A549 (cell line): Measurements from ENCODE around the gene PRCP. TPM values are rescaled to one million over a fixed set of nuclear protein-coding genes. Genes with fewer than 3 reads are reported as not detected.

Source experiments
- ATAC-seq, 2 experiments: fragments of 200-7000 bp in 1 of 2; fragments of >200 bp in 1 of 2; cut with Nextera tagmentation in 1 of 2; cut with Tn5 transposase in 1 of 2; 3 replicates each; pipeline versions ENCODE4 v1.8.0 to v1.9.1; 2018 to 2020; ENCODE audit warnings: mild to moderate bottlenecking in 1 of 2, moderate library complexity in 1 of 2
- CTCF ChIA-PET: fragments of 300-600 bp; sonication (Branson Sonifier 250); formaldehyde crosslinking; extraction: SDS; loops from one replicate; lab custom pipeline; 2021; ENCODE audit warnings: antibody characterized with exemption, inconsistent platforms; lab: Yijun Ruan, JAX
- POLR2A ChIA-PET: fragments of 350-600 bp; formaldehyde crosslinking; extraction: SDS; loops from one replicate; lab custom pipeline; 2021; ENCODE audit warnings: antibody characterized with exemption, inconsistent platforms; lab: Yijun Ruan, JAX
- DNase-seq, 2 experiments: peaks; one replicate each; pipeline versions ENCODE4 v3.0.0 to v3.0.0-alpha.2; 2011 to 2016; ENCODE audit warnings: low read depth in 1 of 2, low spot score in 1 of 2
- FAIRE-seq: peaks from 2 replicates; lab custom pipeline; 2011; peaks lifted over from hg19 to GRCh38; lab: Jason Lieb, UNC
- H3K27ac ChIP-seq, 2 experiments: fragments of >200 bp; sonication (Bioruptor Twin); formaldehyde crosslinking; 3 replicates each; pipeline ENCODE4 v1.5.1; 2016 to 2017
- H3K4me1 ChIP-seq: fragments of >200 bp; sonication (Bioruptor Twin); formaldehyde crosslinking; 3 replicates; pipeline ENCODE4 v1.6.1; 2016
- H3K4me2 ChIP-seq: fragments of >200 bp; sonication (Bioruptor Twin); formaldehyde crosslinking; 3 replicates; pipeline ENCODE4 v1.6.1; 2016
- H3K4me3 ChIP-seq: fragments of >200 bp; sonication (Bioruptor Twin); formaldehyde crosslinking; 3 replicates; pipeline ENCODE4 v1.5.1; 2016
- H3K9me3 ChIP-seq: fragments of >200 bp; sonication (Bioruptor Twin); formaldehyde crosslinking; 3 replicates; pipeline ENCODE4 v1.6.1; 2016
- CHD4 ChIP-seq: fragments of 200-600 bp; sonication (generic); IDR thresholded peaks from 2 replicates; pipeline ENCODE4 v1.6.1; 2016; ENCODE audit warnings: antibody characterized with exemption, mild to moderate bottlenecking, borderline replicate concordance
- EHMT2 ChIP-seq: fragments of 200-600 bp; sonication (generic); IDR thresholded peaks from 2 replicates; pipeline ENCODE4 v1.6.1; 2016; ENCODE audit warnings: antibody characterized with exemption, low read depth, mild to moderate bottlenecking, moderate library complexity
- EP300 ChIP-seq, 2 experiments: fragments of >200 bp; sonication (Bioruptor Twin); formaldehyde crosslinking; IDR thresholded peaks; 2 replicates in 1 of 2; 3 replicates in 1 of 2; pipeline ENCODE4 v1.6.1; 2016 to 2017
- FOSL2 ChIP-seq, 2 experiments: fragments of 450-650 bp in 1 of 2; fragments of >200 bp in 1 of 2; sonication (Bioruptor Twin) in 1 of 2; formaldehyde crosslinking; IDR thresholded peaks; 2 replicates each; pipeline versions ENCODE4 v1.5.0 to v1.6.1; 2016 to 2020; ENCODE audit warnings: mild to moderate bottlenecking in 1 of 2, moderate library complexity in 1 of 2
- FOXS1 ChIP-seq: fragments of 250-450 bp; sonication (Bioruptor Pico); IDR thresholded peaks from 2 replicates; pipeline ENCODE4 v1.5.0; 2020; ENCODE audit warnings: mild to moderate bottlenecking, moderate library complexity
- HDAC2 ChIP-seq: fragments of 200-600 bp; sonication (generic); IDR thresholded peaks from 2 replicates; pipeline ENCODE4 v1.6.1; 2016
- HEYL ChIP-seq: fragments of 250-450 bp; sonication (Bioruptor Pico); IDR thresholded peaks from 2 replicates; pipeline ENCODE4 v1.8.0; 2021; ENCODE audit warnings: mild to moderate bottlenecking, moderate library complexity
- HOXA7 ChIP-seq: fragments of 250-450 bp; sonication (Bioruptor Pico); IDR thresholded peaks from 2 replicates; pipeline ENCODE4 v1.5.0; 2020; ENCODE audit warnings: mild to moderate bottlenecking, moderate library complexity
- HOXB13 ChIP-seq: fragments of 250-450 bp; sonication (Bioruptor Pico); IDR thresholded peaks from 2 replicates; pipeline ENCODE4 v1.5.0; 2020; ENCODE audit warnings: low read depth, mild to moderate bottlenecking, moderate library complexity
- KDM5A ChIP-seq: fragments of 200-600 bp; sonication (generic); IDR thresholded peaks from 2 replicates; pipeline ENCODE4 v1.6.1; 2016; ENCODE audit warnings: antibody characterized with exemption, mild to moderate bottlenecking
- MYC ChIP-seq: IDR thresholded peaks from 2 replicates; pipeline ENCODE4 v1.6.1; 2012; ENCODE audit warnings: mild to moderate bottlenecking, inconsistent platforms, low read length, improper control_type of control experiment, borderline replicate concordance
- POLR2AphosphoS2 ChIP-seq: conservative IDR thresholded peaks from 2 replicates; pipeline ENCODE4 v1.6.1; 2012; ENCODE audit warnings: low read length, improper control_type of control experiment, inconsistent platforms
- RAD21 ChIP-seq, 2 experiments: fragments of >200 bp in 1 of 2; sonication (Bioruptor Twin) in 1 of 2; formaldehyde crosslinking in 1 of 2; IDR thresholded peaks in 1 of 2; conservative IDR thresholded peaks in 1 of 2; 2 replicates in 1 of 2; 3 replicates in 1 of 2; pipeline ENCODE4 v1.6.1; 2012 to 2018; ENCODE audit warnings: inconsistent platforms in 1 of 2
- RARB ChIP-seq: fragments of 250-450 bp; sonication (Bioruptor Pico); IDR thresholded peaks from 2 replicates; pipeline ENCODE4 v1.8.0; 2021; ENCODE audit warnings: mild to moderate bottlenecking, moderate library complexity
- RFX5 ChIP-seq: fragments of 450-650 bp; IDR thresholded peaks from 2 replicates; pipeline ENCODE4 v1.7.1; 2014; ENCODE audit warnings: antibody characterized with exemption, mild to moderate bottlenecking, moderate library complexity
- RNF2 ChIP-seq: fragments of 200-600 bp; sonication (generic); IDR thresholded peaks from 2 replicates; pipeline ENCODE4 v1.6.1; 2016; ENCODE audit warnings: low read depth, mild to moderate bottlenecking, antibody characterized with exemption, moderate library complexity, borderline replicate concordance
- ZNF302 ChIP-seq: fragments of 250-450 bp; sonication (Bioruptor Pico); IDR thresholded peaks from 2 replicates; pipeline ENCODE4 v1.9.0; 2021; ENCODE audit warnings: inconsistent platforms, mild to moderate bottlenecking, moderate library complexity
- ZSCAN20 ChIP-seq: fragments of 250-450 bp; sonication (Bioruptor Pico); IDR thresholded peaks from 2 replicates; pipeline ENCODE4 v1.8.0; 2022; ENCODE audit warnings: mild to moderate bottlenecking, moderate library complexity
- WGBS: methylation state at CpG from one replicate; pipeline ENCODE4 v1.1.6; 2017; ENCODE audit errors: missing lambda C conversion rate; 5-methylcytosine and 5-hydroxymethylcytosine counted together
- polyA plus RNA-seq, 4 experiments: library from polyadenylated mRNA; depleted of rRNA in 3 of 4; stranded (reverse); fragments of >200 nt; fragmentation: RNase III in 1 of 4; extraction: RNeasy Plus Mini Kit Qiagen cat#74134 plus additional on column Dnase treatment in 1 of 4; gene quantifications; 2 replicates in 3 of 4; 3 replicates in 1 of 4; pipeline ENCODE4 v1.2.3, GENCODE V29; 2011 to 2017
- TF ChIP-seq, protein P1 (sequence below): fragments of 150-350 bp; IDR thresholded peaks from 2 replicates; pipeline ENCODE4 v1.6.1; 2014; ENCODE audit warnings: low read depth, mild to moderate bottlenecking, low read length
- TF ChIP-seq, protein P2 (sequence below): fragments of >200 bp; sonication (Bioruptor Twin); formaldehyde crosslinking; IDR thresholded peaks from 2 replicates; pipeline ENCODE4 v1.6.1; 2016
- TF ChIP-seq, protein P3 (sequence below): fragments of >200 bp; sonication (Bioruptor Twin); formaldehyde crosslinking; IDR thresholded peaks from 3 replicates; pipeline ENCODE4 v1.6.1; 2016
- TF ChIP-seq, protein P4 (sequence below): fragments of 250-450 bp; sonication (Bioruptor Pico); IDR thresholded peaks from 2 replicates; pipeline ENCODE4 v1.5.0; 2021; ENCODE audit warnings: mild to moderate bottlenecking, moderate library complexity, borderline replicate concordance

PRCP gene
- polyA plus RNA-seq, 2 of the 4 experiments (the other 2 are of a cell fraction) = 49.8 to 86.2 TPM

DNA sequence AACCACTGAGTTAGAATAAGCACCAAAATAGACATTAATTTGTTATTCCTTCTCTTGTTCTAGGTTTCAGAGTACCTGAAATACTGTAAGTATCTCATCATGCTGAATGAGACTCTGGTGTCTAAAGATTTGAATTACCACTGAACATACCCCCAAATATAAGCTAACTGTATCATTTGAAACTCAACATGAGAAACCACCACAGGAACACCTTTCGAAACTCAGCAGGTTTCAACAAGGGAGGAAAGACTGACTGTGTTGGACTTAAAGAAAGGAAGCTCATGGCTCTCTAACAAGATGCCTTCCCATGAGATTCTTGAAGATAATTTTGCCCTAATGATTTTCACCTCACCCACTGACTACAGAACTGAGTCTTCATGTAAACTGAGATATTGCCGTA is 37.0 kb downstream of the PRCP start:
- POLR2A ChIA-PET = no interaction called here
- DNase-seq (no peak), ATAC-seq (no peak)
- H3K4me2 ChIP-seq = no peak overlapping the region
- 98% methylated on average over 2 of the region's 2 CpGs for WGBS
- no peak overlapping the region for H3K27ac ChIP-seq
- TF ChIP-seq, protein P1, sequence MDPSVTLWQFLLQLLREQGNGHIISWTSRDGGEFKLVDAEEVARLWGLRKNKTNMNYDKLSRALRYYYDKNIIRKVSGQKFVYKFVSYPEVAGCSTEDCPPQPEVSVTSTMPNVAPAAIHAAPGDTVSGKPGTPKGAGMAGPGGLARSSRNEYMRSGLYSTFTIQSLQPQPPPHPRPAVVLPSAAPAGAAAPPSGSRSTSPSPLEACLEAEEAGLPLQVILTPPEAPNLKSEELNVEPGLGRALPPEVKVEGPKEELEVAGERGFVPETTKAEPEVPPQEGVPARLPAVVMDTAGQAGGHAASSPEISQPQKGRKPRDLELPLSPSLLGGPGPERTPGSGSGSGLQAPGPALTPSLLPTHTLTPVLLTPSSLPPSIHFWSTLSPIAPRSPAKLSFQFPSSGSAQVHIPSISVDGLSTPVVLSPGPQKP = no peak
- TF ChIP-seq HOXB13 = no peak
- TF ChIP-seq EP300 (IDR thresholded peaks at IDR 0.05) = no peak
- TF ChIP-seq, protein P2, sequence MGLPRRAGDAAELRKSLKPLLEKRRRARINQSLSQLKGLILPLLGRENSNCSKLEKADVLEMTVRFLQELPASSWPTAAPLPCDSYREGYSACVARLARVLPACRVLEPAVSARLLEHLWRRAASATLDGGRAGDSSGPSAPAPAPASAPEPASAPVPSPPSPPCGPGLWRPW = no peak
- no peak for TF ChIP-seq ZSCAN20 (CRISPR knock-in tag)
- TF ChIP-seq HOXA7 (CRISPR knock-in tag) = no peak
- no peak for TF ChIP-seq POLR2AphosphoS2
- no peak for TF ChIP-seq HEYL (CRISPR knock-in tag)
- no peak for TF ChIP-seq RARB (CRISPR knock-in tag)
- no peak for TF ChIP-seq RFX5
- TF ChIP-seq FOSL2 (IDR thresholded peaks at IDR 0.05) = no peak
- no peak for TF ChIP-seq FOSL2 (CRISPR knock-in tag; IDR thresholded peaks at IDR 0.05)
- TF ChIP-seq, protein P3, sequence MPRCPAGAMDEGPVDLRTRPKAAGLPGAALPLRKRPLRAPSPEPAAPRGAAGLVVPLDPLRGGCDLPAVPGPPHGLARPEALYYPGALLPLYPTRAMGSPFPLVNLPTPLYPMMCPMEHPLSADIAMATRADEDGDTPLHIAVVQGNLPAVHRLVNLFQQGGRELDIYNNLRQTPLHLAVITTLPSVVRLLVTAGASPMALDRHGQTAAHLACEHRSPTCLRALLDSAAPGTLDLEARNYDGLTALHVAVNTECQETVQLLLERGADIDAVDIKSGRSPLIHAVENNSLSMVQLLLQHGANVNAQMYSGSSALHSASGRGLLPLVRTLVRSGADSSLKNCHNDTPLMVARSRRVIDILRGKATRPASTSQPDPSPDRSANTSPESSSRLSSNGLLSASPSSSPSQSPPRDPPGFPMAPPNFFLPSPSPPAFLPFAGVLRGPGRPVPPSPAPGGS = no peak
- no peak for TF ChIP-seq CHD4
- TF ChIP-seq HDAC2 = no peak
- TF ChIP-seq EHMT2 = no peak
- TF ChIP-seq RNF2 = no peak
- TF ChIP-seq, all 56 proteins: peak for 0
- Histone ChIP-seq H3K4me3 (no peak overlapping the region), H3K9me3 (no peaks in the 10 kb centered on the region), H3K4me1 (peaks cover 27% of the 10 kb centered on the region)
- CTCF ChIA-PET = interaction anchor here (0.6 to 1.7 kb wide), 8 partner anchors 16 to 304 kb away, joined by 3 to 7 read pairs (median 3); no protein-coding TSS in a partner anchor
- FAIRE-seq = no peak

DNA sequence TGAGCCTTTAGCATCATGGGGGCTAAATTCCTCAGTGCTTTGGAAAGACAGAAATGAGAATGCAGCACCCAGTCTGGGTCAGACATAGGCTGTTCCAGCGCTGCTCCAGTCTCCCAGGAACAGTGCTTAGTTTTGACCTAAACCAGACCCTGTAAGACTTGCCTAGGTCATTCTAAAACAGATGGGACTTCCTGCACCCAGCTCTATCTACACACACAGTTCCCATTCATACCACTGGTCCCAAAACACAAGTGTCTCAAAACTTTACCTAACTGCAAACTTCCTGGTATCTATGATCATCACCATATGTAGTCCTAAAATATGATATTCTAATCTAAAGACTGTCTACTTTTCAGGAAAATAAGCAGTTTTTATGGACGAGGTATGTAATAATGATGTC is 37.9 kb downstream of the PRCP start:
- CTCF ChIA-PET = interaction anchor here (0.9 to 1.7 kb wide), 5 partner anchors 15 to 305 kb away, joined by 3 to 7 read pairs (median 4); no protein-coding TSS in a partner anchor

More for the DNA sequence above, 37.9 kb downstream of the PRCP start:
- Histone ChIP-seq H3K4me3 (no peak overlapping the region), H3K4me1 (peaks cover 34% of the 10 kb centered on the region), H3K4me2 (no peak overlapping the region), H3K9me3 (no peaks in the 10 kb centered on the region), H3K27ac (no peak overlapping the region)
- POLR2A ChIA-PET = no interaction called here
- 76% methylated on average over 2 of the region's 2 CpGs for WGBS
- DNase-seq = no peak
- no peak for FAIRE-seq
- ATAC-seq = no peak
- no peak for TF ChIP-seq ZNF302 (CRISPR knock-in tag)
- no peak for TF ChIP-seq MYC
- TF ChIP-seq HEYL (CRISPR knock-in tag) = no peak
- TF ChIP-seq RNF2 = no peak
- TF ChIP-seq KDM5A = no peak
- TF ChIP-seq, protein P4, sequence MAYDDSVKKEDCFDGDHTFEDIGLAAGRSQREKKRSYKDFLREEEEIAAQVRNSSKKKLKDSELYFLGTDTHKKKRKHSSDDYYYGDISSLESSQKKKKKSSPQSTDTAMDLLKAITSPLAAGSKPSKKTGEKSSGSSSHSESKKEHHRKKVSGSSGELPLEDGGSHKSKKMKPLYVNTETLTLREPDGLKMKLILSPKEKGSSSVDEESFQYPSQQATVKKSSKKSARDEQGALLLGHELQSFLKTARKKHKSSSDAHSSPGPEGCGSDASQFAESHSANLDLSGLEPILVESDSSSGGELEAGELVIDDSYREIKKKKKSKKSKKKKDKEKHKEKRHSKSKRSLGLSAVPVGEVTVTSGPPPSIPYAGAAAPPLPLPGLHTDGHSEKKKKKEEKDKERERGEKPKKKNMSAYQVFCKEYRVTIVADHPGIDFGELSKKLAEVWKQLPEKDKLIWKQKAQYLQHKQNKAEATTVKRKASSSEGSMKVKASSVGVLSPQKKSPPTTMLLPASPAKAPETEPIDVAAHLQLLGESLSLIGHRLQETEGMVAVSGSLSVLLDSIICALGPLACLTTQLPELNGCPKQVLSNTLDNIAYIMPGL = no peak
- no peak for TF ChIP-seq RAD21 (conservative IDR thresholded peaks at IDR 0.05 in 1 of 2, IDR thresholded peaks at IDR 0.05 in 1 of 2)
- TF ChIP-seq FOXS1 (CRISPR knock-in tag) = no peak
- TF ChIP-seq, protein P2 = no peak
- TF ChIP-seq, all 56 proteins: peak for 0
